Right lobe of liver (tissue), 4 donors: Measurements from ENCODE around the gene WNT1.

Experiments
- CTCF ChIP-seq, 4 donors: fragments of 200-600 bp in 3 of 4; fragments of 450-650 bp in 1 of 4; IDR thresholded peaks; one replicate each; pipeline versions ENCODE4 v1.5.1 to v1.8.0; 2016 to 2022; ENCODE audit warnings: antibody characterized with exemption in 4 of 4, mild to moderate bottlenecking in 2 of 4
- POLR2A ChIP-seq: fragments of 450-650 bp; IDR thresholded peaks from one replicate; pipeline ENCODE4 v1.6.1; 2017; ENCODE audit warnings: antibody characterized with exemption, mild to moderate bottlenecking
- donor health status: DM: no; HTN: no; CAD: no.
- donor health status: DM: no; HTN: no; CAD: no.
- donor health status: DM: no; HTN: yes; CAD: no.

DNA sequence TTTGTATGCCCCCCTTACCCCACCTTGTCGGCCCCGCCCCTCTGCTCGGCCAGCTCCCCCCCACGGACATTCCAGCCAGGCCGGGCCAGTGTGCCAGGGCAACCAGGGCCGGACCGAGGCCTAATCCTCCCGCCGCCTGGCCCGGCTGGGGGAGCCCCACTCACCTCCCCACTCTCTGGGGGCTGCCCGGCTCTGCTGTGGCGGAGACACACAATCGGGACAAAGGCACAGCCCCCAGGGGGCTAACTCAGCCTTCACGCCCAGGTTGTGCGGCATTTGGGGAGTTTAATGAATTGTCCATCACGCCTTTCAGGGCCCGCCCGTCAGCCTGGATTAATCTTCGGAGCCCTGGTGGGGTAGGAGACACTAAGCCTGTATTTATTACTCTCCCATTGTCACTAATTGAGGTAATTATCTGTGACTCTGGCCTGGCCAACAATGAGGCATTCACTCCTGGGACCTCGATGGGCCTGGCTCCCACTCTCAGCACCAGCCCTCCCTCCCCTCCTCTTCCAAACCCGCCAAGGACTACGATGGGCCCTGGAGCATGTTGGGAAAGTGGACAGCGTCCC, 8.7 kb downstream of the WNT1 start:
- no peak for TF ChIP-seq CTCF (IDR thresholded peaks at IDR 0.05)
- no peak for TF ChIP-seq POLR2A
